Measurements from ENCODE around the gene DBF4B. TPM values are rescaled to one million over a fixed set of nuclear protein-coding genes. Genes with fewer than 3 reads are reported as not detected.

The DBF4B gene
- total and polyA plus RNA-seq, 10 of the 15 experiments (the other 5 are each of a cell fraction or from before 2014, with no cell fraction given) = 2.4 to 24.6 (median 16.9) TPM

DNA sequence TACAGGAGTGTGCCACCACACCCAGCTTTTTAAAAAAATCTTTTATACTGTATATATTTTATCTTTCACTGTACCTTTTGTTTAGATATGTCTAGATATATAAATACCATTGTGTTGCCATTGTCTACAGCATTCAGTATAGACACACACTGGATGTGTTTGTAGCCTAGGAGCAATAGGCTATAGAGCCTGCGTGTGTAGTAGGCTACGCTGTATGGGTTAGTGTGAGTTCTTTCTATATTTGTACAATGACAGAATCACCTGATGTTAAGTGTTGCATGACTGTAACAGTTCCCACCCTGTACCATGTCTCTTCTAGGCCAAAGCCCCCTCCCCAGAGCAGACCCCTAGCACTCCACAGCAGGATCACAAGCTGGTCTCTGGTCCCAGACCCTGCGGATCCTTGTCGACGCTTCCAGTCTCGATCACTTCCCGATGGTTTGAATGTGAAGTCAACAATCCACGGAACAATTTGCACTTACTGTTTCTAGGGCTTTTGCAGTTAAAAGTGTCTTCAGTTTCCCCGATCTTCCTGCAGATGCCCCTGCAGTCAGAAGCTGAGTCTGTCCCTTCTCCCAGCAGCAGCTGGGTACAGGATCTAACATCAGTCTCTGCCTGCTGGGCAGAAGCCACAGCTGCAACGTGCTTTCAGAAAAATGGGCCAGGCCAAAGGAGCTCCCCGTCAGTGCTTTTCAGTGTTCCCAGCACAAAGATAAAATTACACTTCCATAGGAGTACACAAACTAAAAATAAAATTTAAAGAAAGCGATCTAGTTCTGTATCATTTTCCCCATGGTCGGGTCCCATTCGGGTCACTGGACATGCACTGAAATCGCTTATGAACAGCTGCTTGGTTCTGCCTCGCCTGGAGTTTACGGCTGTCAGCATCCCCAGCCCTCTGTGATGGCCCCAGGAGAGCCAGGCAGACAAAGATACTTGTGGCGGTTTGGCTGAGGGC lies 85.7 kb downstream of the DBF4B start:
- H4K20me1 ChIP-seq (ENCODE audit: control insufficient read depth, insufficient read depth) = no peaks in the 10 kb centered on the region
- intact Hi-C loops (cut with micrococcal nuclease; ENCODE audit: unreplicated experiment) (no loop called here), in situ Hi-C loops (cut with MboI) (no loop called here)
- H3K4me2 ChIP-seq (ENCODE audit: control insufficient read depth, insufficient read depth) = no peak overlapping the region
- ATAC-seq = no peak
- BruUV-seq (replicated peaks) = no TSS peak
- SMC1A ChIA-PET (ENCODE audit: uncharacterized antibody, unreplicated experiment) = no interaction called here
- no peak overlapping the region for H2AFZ ChIP-seq (ENCODE audit: control insufficient read depth, low read depth, low read length)
- H3K9ac ChIP-seq (ENCODE audit: control insufficient read depth, insufficient read depth, low read length) = no peak overlapping the region
- H3K27ac ChIP-seq (ENCODE audit: control insufficient read depth, insufficient read depth) = no peak overlapping the region
- no peaks in the 10 kb centered on the region for H3K9me3 ChIP-seq (replicated peaks; ENCODE audit: control insufficient read depth, insufficient read depth, low read length)
- CTCF ChIA-PET = interaction anchor here (1.0 to 1.2 kb wide), 5 partner anchors 9 to 341 kb away, joined by 3 to 4 read pairs (median 3); partner anchors contain the start of gene ACBD4
- H3K27me3 ChIP-seq (replicated peaks in 1 of 2; ENCODE audit: control insufficient read depth in 2 of 2, insufficient read depth in 2 of 2, low read length in 1 of 2) = no peaks in the 10 kb centered on the region
- no peak for FAIRE-seq
- no peak for DNase-seq (ENCODE audit: low read depth, low spot score)
- RAD21 ChIA-PET (ENCODE audit: unreplicated experiment) = no interaction called here
- TF ChIP-seq NFYA (IDR thresholded peaks at IDR 0.05; ENCODE audit: borderline replicate concordance, low read depth, low read length) (no peak), TCF12 (IDR thresholded peaks at IDR 0.05; ENCODE audit: low read depth, low read length) (no peak), POLR2AphosphoS5 (IDR thresholded peaks at IDR 0.05; ENCODE audit: low read length) (no peak), ASH2L (IDR thresholded peaks at IDR 0.05; ENCODE audit: borderline replicate concordance, low read depth) (no peak)
- TF ChIP-seq, protein P1, sequence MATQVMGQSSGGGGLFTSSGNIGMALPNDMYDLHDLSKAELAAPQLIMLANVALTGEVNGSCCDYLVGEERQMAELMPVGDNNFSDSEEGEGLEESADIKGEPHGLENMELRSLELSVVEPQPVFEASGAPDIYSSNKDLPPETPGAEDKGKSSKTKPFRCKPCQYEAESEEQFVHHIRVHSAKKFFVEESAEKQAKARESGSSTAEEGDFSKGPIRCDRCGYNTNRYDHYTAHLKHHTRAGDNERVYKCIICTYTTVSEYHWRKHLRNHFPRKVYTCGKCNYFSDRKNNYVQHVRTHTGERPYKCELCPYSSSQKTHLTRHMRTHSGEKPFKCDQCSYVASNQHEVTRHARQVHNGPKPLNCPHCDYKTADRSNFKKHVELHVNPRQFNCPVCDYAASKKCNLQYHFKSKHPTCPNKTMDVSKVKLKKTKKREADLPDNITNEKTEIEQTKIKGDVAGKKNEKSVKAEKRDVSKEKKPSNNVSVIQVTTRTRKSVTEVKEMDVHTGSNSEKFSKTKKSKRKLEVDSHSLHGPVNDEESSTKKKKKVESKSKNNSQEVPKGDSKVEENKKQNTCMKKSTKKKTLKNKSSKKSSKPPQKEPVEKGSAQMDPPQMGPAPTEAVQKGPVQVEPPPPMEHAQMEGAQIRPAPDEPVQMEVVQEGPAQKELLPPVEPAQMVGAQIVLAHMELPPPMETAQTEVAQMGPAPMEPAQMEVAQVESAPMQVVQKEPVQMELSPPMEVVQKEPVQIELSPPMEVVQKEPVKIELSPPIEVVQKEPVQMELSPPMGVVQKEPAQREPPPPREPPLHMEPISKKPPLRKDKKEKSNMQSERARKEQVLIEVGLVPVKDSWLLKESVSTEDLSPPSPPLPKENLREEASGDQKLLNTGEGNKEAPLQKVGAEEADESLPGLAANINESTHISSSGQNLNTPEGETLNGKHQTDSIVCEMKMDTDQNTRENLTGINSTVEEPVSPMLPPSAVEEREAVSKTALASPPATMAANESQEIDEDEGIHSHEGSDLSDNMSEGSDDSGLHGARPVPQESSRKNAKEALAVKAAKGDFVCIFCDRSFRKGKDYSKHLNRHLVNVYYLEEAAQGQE (IDR thresholded peaks at IDR 0.05; ENCODE audit: low read depth, low read length) = no peak
- H3K36me3 ChIP-seq (ENCODE audit: control insufficient read depth in 2 of 2, insufficient read depth in 2 of 2, low read length in 1 of 2) = no peaks in the 10 kb centered on the region; a peak in 1 of 4 replicates
- POLR2A ChIA-PET = no interaction called here
- H3K79me2 ChIP-seq (ENCODE audit: control insufficient read depth, insufficient read depth, low read length) = no peaks in the 10 kb centered on the region
- H3K4me3 ChIP-seq = no peak overlapping the region
- H3K4me1 ChIP-seq (ENCODE audit: control insufficient read depth, insufficient read depth, low read length) = no peaks in the 10 kb centered on the region
- 91% methylated on average over 18 of the region's 18 CpGs for WGBS (ENCODE audit: insufficient coverage, insufficient replicate concordance, low lambda C conversion rate, missing lambda C conversion rate)

All from GM12878 (cell line).